GM21526 (cell line): Measurements from ENCODE around the gene GPRIN2.
"Not testable (repeated sequence)": the region's sequence is repeated elsewhere in the genome, so short reads cannot be mapped to it uniquely, and the experiment has no call there.

Experiments
- ATAC-seq: cut with Tn5 transposase; IDR thresholded peaks from one replicate; pipeline ENCODE4 v1.9.1; 2021; ENCODE audit warnings: moderate library complexity; ENCODE audit not compliant: unreplicated experiment, low FRiP score

GPRIN2 gene

DNA sequence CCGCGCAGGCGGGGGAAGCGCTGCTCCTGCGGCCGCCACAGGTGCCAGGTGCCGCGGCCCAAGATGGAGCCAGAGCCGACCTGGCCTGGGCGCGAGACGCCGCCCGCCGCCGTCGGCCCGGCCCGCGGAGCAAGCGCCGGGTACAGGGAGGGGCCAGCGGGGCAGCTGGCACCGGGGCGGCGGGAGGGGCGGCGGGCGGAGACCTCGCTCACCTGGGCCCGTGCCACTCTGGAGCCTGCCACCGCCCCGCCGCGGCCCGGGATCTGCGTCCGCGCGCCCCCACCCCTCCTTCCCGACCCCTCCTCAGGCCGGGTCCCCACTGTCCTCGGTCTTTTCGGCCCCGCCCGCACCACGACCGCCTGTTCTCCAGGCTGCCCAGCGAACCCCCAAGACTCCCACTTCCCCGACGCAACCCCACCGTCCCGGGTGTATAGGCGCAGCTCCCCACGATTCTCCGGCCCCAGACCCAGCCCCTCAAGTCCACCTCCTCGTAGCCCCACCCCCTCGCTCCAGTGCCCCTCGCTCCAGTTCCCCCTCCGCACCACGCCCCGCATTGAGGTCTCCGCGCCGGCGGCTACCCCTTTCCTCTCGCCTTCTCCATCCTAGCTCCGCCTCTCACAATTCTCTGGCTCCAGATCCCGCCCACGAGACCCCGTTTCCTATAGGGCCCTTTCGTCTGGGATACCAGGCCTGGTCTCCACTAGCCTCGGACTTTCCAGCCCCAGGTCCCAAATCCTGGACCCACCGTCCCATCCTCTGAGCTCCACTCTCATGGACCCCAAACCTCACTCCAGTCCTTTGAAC lies at the start of gene GPRIN2:
GPRIN2 (minus strand) TSS at position 144 of the 804 bp plus-strand sequence. CDS start 5,922 bp downstream, outside the sequence.
- ATAC-seq: no peak

DNA sequence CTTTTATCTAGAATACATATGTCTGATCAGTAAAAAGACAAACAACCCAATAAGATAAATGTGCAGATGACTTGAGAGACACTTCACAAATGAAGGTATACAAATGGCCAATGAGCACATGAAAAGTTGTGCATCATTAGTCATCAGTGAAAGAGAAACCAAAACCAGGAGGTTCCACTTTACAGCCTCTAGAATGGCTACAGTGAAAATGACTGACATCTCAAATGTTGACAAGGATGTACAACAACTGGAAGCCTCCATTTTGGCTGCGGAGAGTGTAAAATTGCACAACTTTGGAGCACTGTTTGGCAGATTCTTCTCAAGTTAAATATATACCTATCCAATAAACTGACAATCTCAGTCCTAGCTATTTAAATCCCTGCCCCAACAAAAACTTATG lies 44.1 kb upstream of the GPRIN2 start:
- ATAC-seq: peak; percentile 69

DNA sequence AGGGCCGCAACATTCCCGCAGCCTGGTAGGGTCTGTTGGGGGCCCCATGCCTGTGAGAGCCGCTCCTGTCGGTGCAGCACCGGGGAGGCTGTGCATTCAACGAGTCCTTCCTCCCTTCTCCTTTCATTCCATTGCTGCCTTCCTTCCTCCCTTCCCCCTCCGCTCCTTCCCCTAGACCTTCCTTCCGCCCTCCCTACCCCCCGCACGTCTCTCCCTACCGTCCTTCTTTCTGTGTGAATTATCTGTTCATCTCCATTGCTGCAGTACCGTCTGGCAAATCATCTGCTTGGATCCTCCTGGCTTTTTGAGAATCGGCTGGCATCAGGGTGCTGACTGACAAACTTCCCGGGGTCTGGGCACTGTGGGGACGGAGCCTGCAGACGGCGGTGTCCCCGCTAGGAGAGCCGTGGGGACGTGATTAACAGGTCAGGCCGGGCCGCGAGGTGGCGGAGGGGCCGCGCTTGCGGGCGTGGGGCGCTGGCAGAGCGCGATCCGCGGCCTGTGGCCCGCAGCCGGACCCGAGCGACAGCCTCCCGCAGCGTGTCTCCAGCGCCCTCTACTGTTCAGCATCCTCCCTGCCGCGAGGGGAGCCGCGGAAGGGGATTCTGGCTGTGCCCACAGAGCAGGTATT lies 41.3 kb upstream of the GPRIN2 start:
- ATAC-seq: peak; percentile 83

DNA sequence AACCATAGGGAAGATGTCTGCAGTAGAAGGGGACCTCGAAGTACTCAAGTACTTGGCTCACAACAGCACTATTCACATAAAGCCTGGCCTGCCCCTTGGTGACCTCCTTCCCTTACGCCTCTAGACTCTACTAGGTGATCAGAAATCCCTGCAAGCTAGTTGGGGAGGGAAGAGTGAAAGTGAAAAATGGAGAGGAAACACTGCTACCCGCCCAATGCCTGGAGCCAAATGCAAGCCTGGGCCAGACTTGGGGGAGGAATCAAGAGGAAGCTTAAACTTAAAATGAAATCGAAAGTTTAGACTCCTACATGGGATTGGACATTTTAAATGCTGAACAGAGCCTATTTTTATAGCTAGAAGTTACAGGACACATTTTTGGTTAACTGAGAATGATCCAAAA lies 40.1 kb upstream of the GPRIN2 start:
- ATAC-seq: not testable (repeated sequence)

DNA sequence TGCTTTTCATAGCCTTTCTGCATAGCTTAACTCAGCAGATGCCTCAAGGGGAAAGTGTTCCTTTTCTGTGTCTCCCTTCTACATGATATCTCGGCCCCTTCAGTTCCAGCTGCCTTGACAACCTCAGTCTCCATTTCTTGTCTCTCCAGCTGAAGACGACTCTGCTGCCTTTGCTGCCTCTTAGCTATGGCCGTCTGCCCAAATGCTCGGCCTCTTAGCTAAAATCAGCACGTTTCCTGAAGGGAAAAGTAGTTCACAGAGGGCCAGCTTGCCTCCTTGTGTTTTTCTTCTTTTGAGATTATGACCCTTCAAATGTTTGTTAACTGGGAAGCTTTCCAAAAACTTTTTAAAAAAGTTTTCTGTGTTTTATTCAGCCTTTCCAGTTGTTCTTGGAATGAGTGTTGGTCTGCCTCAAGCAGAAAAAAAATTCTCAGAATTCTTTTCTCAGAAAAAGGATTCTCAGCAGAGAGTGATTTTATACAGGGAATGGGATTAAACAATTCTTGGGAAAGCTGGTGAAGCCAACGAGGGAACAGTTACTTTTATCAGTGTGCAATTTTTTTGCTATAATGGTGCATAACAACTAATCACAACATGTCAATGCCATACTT lies 38.1 kb upstream of the GPRIN2 start:
- ATAC-seq: not testable (repeated sequence)

DNA sequence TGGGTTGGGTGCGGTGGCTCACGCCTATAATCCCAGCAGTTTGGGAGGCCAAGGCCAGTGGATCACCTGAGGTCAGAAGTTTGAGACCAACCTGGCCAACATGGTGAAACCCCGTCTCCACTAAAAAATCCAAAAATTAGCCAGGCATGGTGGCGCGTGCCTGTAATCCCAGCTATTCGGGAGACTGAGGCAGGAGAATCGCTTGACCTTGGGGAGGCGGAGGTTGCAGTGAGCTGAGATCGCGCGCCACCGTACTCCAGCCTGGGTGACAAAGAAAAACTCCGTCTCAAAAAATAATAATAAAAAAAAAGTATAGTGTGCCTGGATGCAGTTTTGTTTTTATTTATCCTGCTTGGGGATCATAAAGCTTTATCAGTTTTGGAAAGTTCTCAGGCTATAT lies 36.8 kb upstream of the GPRIN2 start:
- not testable (repeated sequence) for ATAC-seq

- not testable (repeated sequence) for ATAC-seq
Observed at GRCh38 chr10:46591053-46591452, 34.6 kb upstream of the GPRIN2 start.

DNA sequence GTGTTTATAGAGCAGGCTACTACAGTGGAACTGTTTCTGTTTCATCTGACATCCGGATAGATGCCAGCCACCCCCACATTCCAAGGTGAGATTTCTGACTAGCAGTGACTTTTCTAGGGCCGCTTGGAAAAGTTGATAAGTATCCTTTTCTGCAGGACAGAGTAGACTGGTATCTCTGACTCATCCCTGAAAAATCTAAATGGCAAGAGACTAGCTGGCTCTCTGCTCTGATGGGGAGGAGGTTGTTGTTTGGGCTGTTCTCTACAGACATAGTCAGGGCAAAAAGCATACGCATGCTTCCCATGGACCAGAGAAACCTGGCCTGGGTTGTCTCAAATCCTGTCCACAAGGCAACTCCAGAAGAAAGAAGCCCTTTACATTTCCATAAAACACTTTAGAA lies 33.1 kb upstream of the GPRIN2 start:
- ATAC-seq: not testable (repeated sequence)

DNA sequence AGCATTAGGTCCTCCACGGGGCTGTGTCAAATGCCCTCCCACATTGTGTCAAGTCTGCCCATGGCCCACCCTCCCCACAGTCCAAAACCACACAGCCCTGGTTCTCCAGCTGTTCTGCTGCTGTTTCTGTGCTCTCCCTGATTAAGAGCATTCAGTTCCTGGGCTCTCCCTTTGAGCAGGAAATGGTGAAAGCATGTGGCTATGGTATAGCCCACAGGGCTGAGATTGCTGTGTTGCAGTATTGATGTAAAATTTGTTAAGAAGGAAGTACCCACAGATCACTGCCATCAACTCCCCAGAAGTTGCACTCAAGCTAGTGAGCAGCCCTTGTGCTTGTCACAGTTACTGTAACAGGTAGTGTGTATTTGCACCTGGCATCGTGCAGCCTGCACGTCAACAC lies 31.8 kb upstream of the GPRIN2 start:
- not testable (repeated sequence) for ATAC-seq

DNA sequence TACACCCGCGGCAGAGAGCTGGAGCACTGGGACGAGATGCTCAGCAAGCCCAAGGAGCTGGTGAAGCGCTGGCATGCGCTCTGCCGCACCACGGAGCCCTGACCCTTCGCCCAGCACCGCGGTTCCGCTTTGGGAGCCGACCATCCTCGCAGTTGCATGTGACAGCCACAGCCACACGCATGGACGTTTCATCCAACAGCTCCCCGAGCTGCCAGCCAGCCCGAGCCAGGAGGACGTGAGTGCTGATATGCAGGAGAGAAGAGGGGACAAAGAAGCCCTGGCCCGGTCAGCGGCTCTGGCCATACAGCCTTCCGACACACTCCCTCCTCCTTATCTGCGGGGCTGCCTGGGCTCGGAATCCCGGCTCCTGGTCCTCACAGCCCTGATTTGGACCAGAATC lies 31.1 kb upstream of the GPRIN2 start:
- not testable (repeated sequence) for ATAC-seq

- ATAC-seq: not testable (repeated sequence)
Observed at GRCh38 chr10:46585246-46585645, 28.8 kb upstream of the GPRIN2 start.

DNA sequence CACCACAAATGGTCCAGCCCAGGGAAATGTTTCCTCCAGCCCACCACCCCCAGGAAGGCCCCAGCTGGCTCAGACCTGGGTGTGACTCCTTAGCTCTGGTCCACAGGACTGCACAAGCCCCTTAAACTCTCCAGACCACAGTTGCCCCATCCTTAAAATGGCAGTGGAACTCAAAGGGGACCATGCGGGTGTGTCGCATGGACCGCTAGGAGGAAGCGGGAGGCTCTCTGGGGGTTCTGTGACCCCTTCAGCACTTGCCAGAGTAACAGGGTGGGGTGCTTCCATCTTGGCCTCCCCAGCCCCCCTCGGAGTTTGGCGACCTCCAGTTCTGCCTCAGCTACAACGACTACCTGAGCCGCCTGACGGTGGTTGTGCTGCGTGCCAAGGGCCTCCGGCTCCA lies 27.7 kb upstream of the GPRIN2 start:
- not testable (repeated sequence) for ATAC-seq

DNA sequence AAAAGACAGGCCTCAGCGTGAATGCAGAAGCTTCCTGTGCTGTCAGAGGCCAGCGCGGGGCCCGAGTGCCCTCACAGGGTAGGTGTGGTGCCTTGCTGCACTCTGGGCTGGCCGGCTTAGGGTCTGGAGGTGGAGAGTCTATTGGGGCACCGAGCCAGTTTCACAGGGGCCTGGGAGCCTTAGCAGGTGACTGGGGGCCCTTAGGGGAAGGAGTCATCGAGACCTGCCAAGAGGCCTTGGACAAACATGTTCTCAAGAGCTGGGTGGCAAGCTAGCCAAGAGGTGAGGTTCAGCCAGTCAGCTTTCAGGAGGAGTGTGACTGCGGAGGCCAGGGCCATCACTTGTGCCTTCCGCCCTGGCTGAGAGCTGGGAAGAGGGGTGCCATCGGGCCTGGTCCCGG lies 26.1 kb upstream of the GPRIN2 start:
- not testable (repeated sequence) for ATAC-seq

DNA sequence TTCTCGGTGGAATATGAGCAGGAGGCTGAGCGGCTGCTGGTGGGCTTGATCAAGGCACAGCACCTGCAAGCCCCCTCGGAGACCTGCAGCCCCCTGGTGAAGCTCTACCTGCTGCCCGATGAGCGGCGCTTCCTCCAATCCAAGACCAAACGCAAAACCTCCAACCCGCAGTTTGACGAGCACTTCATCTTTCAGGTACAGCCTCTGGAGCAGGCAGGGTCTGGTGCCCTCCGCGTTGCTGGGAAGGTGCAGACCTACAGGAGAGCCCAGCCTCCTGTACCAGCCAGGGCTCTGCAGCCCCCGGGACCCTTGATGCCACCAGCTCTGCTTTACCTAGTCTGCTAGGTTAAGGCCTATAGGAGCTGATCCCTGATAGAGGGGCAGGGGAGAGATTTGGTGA lies 25.5 kb upstream of the GPRIN2 start:
- ATAC-seq: not testable (repeated sequence)

DNA sequence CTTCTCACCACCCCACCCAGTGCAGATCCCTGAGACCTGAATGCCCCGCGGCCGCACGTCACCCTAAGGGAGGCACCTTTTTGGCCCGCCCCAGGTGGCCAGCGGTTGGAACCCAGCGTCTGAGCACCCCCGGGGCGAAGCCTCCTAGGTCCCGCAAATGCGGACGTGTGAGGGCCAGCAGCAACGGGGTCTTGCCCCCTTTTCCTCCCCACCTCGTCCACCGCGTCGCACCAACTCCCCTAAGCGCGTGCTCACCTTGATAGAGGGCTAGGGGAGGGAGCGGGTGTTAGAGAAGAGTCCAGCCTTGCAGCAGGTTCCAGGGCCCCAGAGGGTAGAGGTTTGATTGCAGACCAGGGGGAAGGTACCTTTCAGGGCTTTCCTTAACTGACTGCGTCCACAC lies 22.9 kb upstream of the GPRIN2 start:
- not testable (repeated sequence) for ATAC-seq

DNA sequence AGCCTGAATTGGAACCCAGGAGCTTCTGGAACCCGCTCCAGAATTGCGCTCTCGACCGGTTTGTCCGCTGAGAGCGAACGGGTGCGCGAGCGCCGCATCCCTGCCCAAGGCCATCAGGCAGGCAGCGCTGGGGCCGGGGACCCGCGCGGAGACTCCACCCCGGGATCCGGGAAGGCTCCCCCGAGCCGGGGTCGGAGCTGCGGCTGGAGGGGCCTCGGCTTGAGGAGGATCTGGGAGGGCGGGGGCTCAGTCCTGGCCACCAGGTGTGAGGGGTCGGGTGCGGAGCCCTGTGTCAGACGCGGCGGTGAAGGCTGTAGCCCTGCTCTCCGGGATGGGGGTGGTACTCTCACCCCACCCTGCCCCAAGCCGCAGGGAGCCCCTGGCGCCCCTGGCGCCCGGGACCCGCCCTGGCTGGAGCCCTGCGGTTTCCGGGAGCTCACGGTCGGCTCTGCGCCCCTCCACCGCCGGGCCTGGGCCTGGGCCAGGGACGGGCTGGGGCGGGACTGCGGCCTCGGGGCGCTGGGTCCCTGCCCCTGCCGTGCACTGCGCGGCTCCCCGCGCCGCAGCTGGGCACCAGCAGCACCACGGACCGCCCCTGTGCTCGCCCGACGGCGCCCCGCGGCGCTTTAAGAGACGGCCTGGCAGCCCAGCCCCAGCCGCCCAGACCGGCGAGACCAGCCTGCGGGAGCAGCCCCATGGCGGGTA lies 22.2 kb upstream of the GPRIN2 start, which contains the start of gene SYT15:
SYT15 (plus strand) TSS at position 655 of the 705 bp plus-strand sequence; CDS start at position 696, 41 bp downstream.
- not testable (repeated sequence) for ATAC-seq

- ATAC-seq: not testable (repeated sequence)
Observed at GRCh38 chr10:46577624-46578473, 21.4 kb upstream of the GPRIN2 start.

- not testable (repeated sequence) for ATAC-seq
Observed at GRCh38 chr10:46573884-46574283, 17.4 kb upstream of the GPRIN2 start.

DNA sequence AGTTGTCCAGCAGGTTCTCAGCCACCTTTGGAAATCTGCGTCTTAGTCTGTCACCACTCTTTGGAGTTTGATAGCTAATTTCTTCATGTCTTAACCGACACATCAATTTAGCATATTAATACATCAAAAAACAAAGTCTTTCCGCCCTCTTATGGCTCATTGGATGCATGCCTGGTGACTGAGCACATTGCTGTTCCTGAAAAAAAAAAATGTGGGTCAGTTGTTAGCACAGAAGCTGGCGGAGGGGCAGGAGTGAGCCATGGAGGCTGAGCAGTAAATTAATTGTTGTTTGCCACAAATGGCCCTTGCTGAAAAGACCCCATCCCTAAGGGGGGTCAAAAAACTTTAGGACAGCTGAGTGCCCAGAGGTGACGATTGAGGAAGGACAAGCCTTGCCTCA lies 16.9 kb upstream of the GPRIN2 start:
- ATAC-seq: not testable (repeated sequence)

DNA sequence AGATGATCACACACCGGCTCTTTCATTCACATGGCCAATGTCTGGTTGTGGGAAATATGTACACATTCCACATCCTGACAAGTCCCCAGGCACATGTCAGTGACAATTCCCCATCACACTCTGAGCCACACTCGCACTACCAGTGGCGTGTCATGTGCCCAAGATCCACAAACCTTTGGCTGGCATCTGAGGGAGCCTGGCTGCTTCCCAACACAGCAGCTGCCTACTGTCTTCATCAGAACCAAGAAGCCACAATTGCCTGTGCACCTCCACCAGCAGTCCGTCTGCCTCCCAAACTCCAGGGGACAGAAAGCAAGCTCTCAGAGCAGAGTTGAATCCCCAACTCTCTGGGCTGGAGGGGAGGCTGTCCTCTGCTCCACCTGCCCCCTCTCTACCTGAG lies 16.3 kb upstream of the GPRIN2 start:
- ATAC-seq: not testable (repeated sequence)
